GM23248 (cell line): ENCODE measurements around the gene CYREN.

ENCODE experiments used
- EZH2 ChIP-seq: fragments of 200-600 bp; sonication (generic); IDR thresholded peaks from 2 replicates; pipeline ENCODE4 v1.6.1; 2018; ENCODE audit warnings: antibody characterized with exemption, mild to moderate bottlenecking; ENCODE audit not compliant: insufficient read depth, poor library complexity, severe bottlenecking
- EZH2phosphoT487 ChIP-seq: fragments of 200-600 bp; sonication (generic); IDR thresholded peaks from 2 replicates; pipeline ENCODE4 v1.6.1; 2018; ENCODE audit warnings: antibody characterized with exemption, moderate library complexity, mild to moderate bottlenecking, low read depth; ENCODE audit not compliant: insufficient read depth

GRCh38 chr7:135143885-135144668 lies 26.4 kb downstream of the CYREN start:
- no peak for TF ChIP-seq EZH2
- no peak for TF ChIP-seq EZH2phosphoT487
